HUES64 (cell line): ENCODE data around the gene DOCK2.
"Not testable (repeated sequence)": the region's sequence is repeated elsewhere in the genome, so short reads cannot be mapped to it uniquely, and the experiment has no call there.

ENCODE experiments used
- H3K27ac ChIP-seq: 2 replicates; pipeline ENCODE4 v1.7.0; 2013; ENCODE audit warnings: low read depth, low read length, inconsistent platforms
- H3K27me3 ChIP-seq: 2 replicates; pipeline ENCODE4 v1.6.1; 2013; ENCODE audit warnings: mild to moderate bottlenecking, low read length; ENCODE audit not compliant: insufficient read depth
- H3K36me3 ChIP-seq: 2 replicates; pipeline ENCODE4 v1.6.1; 2013; ENCODE audit warnings: mild to moderate bottlenecking, low read length; ENCODE audit not compliant: insufficient read depth
- H3K4me1 ChIP-seq: 2 replicates; pipeline ENCODE4 v1.6.1; 2013; ENCODE audit warnings: mild to moderate bottlenecking, low read length, moderate library complexity; ENCODE audit not compliant: insufficient read depth
- H3K4me3 ChIP-seq: 2 replicates; pipeline ENCODE4 v1.5.1; 2013; ENCODE audit warnings: mild to moderate bottlenecking, low read length, moderate library complexity
- H3K9ac ChIP-seq: 2 replicates; pipeline ENCODE4 v1.6.1; 2013; ENCODE audit warnings: mild to moderate bottlenecking, low read depth, low read length
- H3K9me3 ChIP-seq: 2 replicates; pipeline ENCODE4 v1.6.1; 2013; ENCODE audit warnings: low read depth, low read length; ENCODE audit not compliant: insufficient read depth
- WGBS: fragments of 150-250, 120-280 bp; methylation state at CpG from one replicate; pipeline ENCODE4 v1.1.7; 2013; ENCODE audit warnings: missing lambda C conversion rate; 5-methylcytosine and 5-hydroxymethylcytosine counted together

Gene DOCK2

DNA sequence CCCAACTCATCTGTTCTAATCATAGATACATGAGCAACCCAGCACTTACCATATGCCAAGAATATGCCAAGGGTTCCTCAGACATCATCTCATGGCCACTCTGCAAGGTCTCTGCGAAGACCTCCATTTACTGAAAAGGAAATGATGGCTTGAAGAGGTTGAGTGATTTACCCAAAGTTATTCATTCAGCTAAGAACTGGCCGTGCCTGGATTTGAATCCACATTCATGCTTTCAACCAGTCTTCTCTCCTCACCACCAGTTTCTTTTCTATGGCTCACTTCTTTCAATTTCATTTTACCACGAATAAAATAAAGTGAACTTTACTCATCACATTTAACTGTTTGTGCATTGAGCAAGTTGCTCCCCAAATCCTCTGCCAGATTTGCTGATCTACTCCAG is 441.4 kb downstream of the DOCK2 start:
- H3K9me3 ChIP-seq = no peaks in the 10 kb centered on the region
- 87% methylated on average over 3 of the region's 3 CpGs for WGBS
- H3K4me1 ChIP-seq = no peaks in the 10 kb centered on the region
- H3K36me3 ChIP-seq = no peaks in the 10 kb centered on the region
- no peaks in the 10 kb centered on the region for H3K27me3 ChIP-seq
- H3K4me3 ChIP-seq = no peak overlapping the region
- no peak overlapping the region for H3K9ac ChIP-seq
- no peak overlapping the region for H3K27ac ChIP-seq

DNA sequence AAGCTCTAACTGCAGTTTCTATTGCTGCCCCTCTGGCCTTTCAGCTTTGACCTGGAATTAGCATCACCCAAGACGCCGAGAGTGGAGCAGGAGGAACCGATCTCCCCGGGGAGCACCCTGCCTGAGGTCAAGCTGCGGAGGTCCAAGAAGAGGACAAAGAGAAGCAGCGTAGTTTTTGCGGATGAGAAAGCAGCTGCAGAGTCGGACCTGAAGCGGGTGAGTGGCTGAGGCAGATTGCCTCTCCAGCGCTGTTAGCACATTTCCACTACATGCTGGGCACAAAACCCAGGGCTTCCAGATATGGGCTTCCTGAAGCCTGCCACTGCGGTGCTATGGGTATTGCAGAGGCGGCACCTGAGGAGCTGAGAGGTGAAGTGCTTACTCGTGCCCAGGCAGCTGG is 441.9 kb downstream of the DOCK2 start:
- 93% methylated on average over 13 of the region's 13 CpGs for WGBS
- no peak overlapping the region for H3K4me3 ChIP-seq
- no peaks in the 10 kb centered on the region for H3K36me3 ChIP-seq
- no peak overlapping the region for H3K27ac ChIP-seq
- no peak overlapping the region for H3K9ac ChIP-seq
- no peaks in the 10 kb centered on the region for H3K9me3 ChIP-seq
- no peaks in the 10 kb centered on the region for H3K4me1 ChIP-seq
- no peaks in the 10 kb centered on the region for H3K27me3 ChIP-seq

DNA sequence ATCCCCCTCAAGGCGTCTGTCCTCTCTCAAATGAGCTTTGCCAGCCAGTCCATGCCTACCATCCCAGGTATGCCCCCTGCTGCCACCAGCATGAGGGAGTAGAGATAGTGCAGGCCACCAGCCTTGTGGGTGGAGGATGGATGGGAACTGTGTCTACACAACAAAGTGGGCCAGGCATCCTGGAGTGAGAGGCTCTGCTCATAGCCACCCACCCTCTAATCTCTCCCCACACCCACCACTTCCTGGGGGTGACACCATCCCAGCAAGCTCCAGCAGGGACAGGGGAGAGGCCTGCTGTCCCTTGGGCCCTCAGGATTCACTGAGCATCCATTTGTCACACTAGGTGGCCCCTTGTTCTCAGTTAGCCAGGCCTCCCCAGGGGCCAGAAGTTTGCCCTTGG is 443.1 kb downstream of the DOCK2 start:
- no peaks in the 10 kb centered on the region for H3K36me3 ChIP-seq
- 100% methylated on average over 1 of the region's 1 CpG for WGBS

GRCh38 chr5:170080786-170081445 is 443.8 kb downstream of the DOCK2 start:
- WGBS = 80% methylated on average over 8 of the region's 8 CpGs
- Histone ChIP-seq H3K4me3 (no peak overlapping the region), H3K27me3 (no peaks in the 10 kb centered on the region), H3K4me1 (no peaks in the 10 kb centered on the region), H3K9ac (no peak overlapping the region), H3K9me3 (no peaks in the 10 kb centered on the region), H3K36me3 (no peaks in the 10 kb centered on the region), H3K27ac (no peak overlapping the region)

More for the DNA sequence above, 443.1 kb downstream of the DOCK2 start:
- H3K27ac ChIP-seq = no peak overlapping the region
- no peak overlapping the region for H3K4me3 ChIP-seq
- no peak overlapping the region for H3K9ac ChIP-seq
- no peaks in the 10 kb centered on the region for H3K9me3 ChIP-seq
- no peaks in the 10 kb centered on the region for H3K27me3 ChIP-seq
- H3K4me1 ChIP-seq = no peaks in the 10 kb centered on the region

- no peaks in the 10 kb centered on the region for H3K36me3 ChIP-seq
- no peaks in the 10 kb centered on the region for H3K27me3 ChIP-seq
- H3K9ac ChIP-seq = no peak overlapping the region
- 91% methylated on average over 4 of the region's 4 CpGs for WGBS
- H3K4me1 ChIP-seq = no peaks in the 10 kb centered on the region
- no peaks in the 10 kb centered on the region for H3K9me3 ChIP-seq
- no peak overlapping the region for H3K4me3 ChIP-seq
- H3K27ac ChIP-seq = no peak overlapping the region
These were observed 444.5 kb downstream of the DOCK2 start for GRCh38 chr5:170081616-170082015.

DNA sequence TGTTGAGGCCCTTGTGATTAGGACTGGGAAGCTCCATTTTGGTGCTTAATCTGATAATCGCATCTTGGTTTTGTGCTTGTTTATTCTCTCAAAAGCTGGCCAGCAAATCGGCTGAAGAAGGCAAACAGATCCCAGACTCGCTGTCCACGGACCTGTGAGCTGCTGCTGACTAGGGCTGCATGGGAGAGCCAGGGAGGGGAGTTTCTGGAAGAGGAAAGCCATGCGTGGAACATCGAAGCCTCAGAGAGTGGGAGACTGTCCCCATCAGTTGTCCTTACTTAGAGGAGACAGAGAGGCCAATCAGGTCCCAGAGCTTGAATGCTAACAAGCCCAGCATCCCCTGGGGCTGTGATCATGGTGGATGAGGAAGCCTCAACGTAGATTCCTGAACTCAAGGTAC is 445.6 kb downstream of the DOCK2 start:
- H3K4me3 ChIP-seq = no peak overlapping the region
- no peaks in the 10 kb centered on the region for H3K9me3 ChIP-seq
- no peaks in the 10 kb centered on the region for H3K4me1 ChIP-seq
- no peak overlapping the region for H3K27ac ChIP-seq
- H3K27me3 ChIP-seq = no peaks in the 10 kb centered on the region
- WGBS = 84% methylated on average over 7 of the region's 7 CpGs
- H3K36me3 ChIP-seq = no peaks in the 10 kb centered on the region
- H3K9ac ChIP-seq = no peak overlapping the region

GRCh38 chr5:170087168-170087817 is 450.2 kb downstream of the DOCK2 start:
- no peaks in the 10 kb centered on the region for H3K4me1 ChIP-seq
- no peaks in the 10 kb centered on the region for H3K27me3 ChIP-seq
- no peaks in the 10 kb centered on the region for H3K9me3 ChIP-seq
- H3K9ac ChIP-seq = no peak overlapping the region
- no peak overlapping the region for H3K27ac ChIP-seq
- H3K36me3 ChIP-seq = no peaks in the 10 kb centered on the region
- H3K4me3 ChIP-seq = no peak overlapping the region
- 89% methylated on average over 3 of the region's 3 CpGs for WGBS

- H3K4me3 ChIP-seq = no peak overlapping the region
- H3K9me3 ChIP-seq = no peaks in the 10 kb centered on the region
- no peaks in the 10 kb centered on the region for H3K27me3 ChIP-seq
- no peaks in the 10 kb centered on the region for H3K4me1 ChIP-seq
- no peak overlapping the region for H3K9ac ChIP-seq
- WGBS = 88% methylated on average over 5 of the region's 5 CpGs
- no peaks in the 10 kb centered on the region for H3K36me3 ChIP-seq
- no peak overlapping the region for H3K27ac ChIP-seq
These were observed 455.5 kb downstream of the DOCK2 start for GRCh38 chr5:170092455-170093101.

- H3K4me3 ChIP-seq, H3K27ac ChIP-seq, H3K9me3 ChIP-seq, H3K4me1 ChIP-seq, H3K36me3 ChIP-seq, H3K27me3 ChIP-seq, H3K9ac ChIP-seq: not testable (repeated sequence)
- WGBS = 96% methylated on average over 10 of the region's 10 CpGs
These were observed 457.3 kb downstream of the DOCK2 start for GRCh38 chr5:170094329-170094728.

DNA sequence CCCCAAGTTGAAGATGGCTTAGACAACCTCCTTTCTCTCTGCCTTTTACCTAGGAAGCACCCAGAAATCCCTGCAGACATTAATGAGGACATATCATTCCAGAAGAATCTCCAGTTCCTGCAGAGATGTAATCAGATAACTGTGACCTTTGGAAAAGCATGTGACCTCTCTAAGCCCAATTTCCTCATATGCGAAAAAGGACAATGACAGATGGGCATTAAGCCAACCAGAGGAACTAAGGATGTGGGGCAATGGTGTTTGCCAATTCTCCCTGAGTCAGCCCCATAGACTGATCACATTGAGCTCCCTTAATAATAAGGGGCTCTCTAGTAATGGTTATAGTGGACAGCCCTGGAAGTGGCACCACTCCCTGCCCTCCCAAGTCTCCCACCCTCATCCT is 458.6 kb downstream of the DOCK2 start:
- Histone ChIP-seq H3K9ac (no peak overlapping the region), H3K9me3 (peaks cover 6% of the 10 kb centered on the region; the same call in 1 of the 2 replicates), H3K27me3 (no peaks in the 10 kb centered on the region), H3K4me1 (no peaks in the 10 kb centered on the region), H3K27ac (no peak overlapping the region), H3K36me3 (no peaks in the 10 kb centered on the region), H3K4me3 (no peak overlapping the region)
- 90% methylated on average over 1 of the region's 1 CpG for WGBS

DNA sequence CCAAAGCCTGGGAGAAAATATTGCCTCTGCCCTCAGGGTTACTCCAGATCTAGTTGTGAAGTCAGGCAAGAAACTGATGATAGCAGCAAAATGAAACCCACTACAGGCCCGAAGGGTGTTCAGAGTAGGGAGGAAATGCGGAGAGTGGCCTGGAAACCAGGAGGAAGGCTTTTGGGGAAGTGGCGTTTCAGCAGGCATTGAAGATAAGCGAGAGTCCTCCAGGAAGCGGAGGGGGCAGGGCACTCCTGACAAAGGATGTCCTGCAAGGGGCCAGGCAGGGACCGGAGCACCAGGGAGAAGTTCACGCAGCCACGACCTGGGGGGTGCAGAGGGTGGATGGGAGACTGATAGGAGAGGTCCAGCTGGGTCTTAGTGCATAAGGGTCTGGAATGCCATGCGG is 460.9 kb downstream of the DOCK2 start:
- no peak overlapping the region for H3K9ac ChIP-seq
- H3K27me3 ChIP-seq = no peaks in the 10 kb centered on the region
- peaks cover 6% of the 10 kb centered on the region; the same call in 1 of the 2 replicates for H3K9me3 ChIP-seq
- no peaks in the 10 kb centered on the region for H3K36me3 ChIP-seq
- WGBS = 75% methylated on average over 9 of the region's 9 CpGs
- no peak overlapping the region for H3K27ac ChIP-seq
- H3K4me1 ChIP-seq = no peaks in the 10 kb centered on the region
- H3K4me3 ChIP-seq = no peak overlapping the region
